T47D (cell line): ENCODE measurements around the gene E4F1.

Source experiments
- DNase-seq, 2 experiments: peaks; one replicate each; pipeline versions ENCODE4 v3.0.0 to v3.0.0-alpha.2; 2011 to 2012; ENCODE audit warnings: low read depth in 1 of 2, low spot score in 1 of 2
- JUND ChIP-seq: IDR thresholded peaks from 2 replicates; pipeline ENCODE4 v1.6.1; 2012; ENCODE audit warnings: low read depth
- in situ Hi-C: cut with HindIII; loops from 2 replicates; pipeline ENCODE4 v1.10.0; 2016; ENCODE audit warnings: low sequenced_read_pairs, low pct_unique_long_range_greater_than_20kb

Gene E4F1

DNA sequence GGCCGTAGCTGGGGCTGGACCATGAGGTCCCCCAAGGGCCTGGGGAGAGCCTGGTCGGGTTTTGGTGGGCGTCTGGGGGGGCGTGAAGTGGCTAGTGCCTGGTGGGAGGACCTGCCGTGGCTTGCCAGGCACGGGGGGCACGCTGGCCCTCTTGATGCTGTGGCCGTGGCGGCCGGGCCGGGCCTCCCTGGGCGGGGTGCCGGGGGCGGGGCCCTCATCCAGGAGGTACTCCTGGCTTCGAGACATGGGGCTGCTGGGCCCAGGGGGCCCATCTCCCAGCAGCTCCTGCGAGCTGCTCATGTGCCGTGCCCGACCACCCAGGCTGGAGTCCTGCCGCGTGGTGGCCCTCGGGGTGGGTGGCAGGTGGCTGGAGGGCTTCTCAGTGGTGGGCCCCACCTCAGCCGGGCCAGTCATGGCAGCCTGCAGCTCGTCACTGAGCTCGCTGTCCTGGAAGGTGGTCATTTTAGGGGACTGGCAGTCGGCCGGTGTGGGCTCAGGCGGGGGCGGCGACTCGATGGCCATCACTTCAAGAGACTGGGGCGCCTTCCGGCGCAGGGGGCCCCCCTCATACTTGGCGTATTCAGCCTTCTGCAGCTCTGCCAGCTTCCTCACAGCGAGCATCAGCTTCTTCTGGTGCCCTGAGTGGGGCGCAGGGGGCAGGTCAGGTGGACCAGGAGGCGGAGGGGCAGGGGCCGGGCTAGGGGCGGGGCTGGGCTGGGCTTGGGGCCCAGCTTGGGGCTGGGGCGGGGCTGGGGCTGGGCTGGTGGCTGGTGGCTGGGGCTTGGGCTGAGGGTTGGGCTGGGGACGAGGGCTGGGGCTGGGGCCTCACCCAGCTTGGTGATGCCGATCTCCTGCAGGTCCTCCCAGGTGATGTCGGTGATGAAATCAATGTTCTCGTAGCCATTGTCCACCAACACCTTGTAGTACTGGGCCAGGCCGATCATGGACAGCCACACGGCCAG is 42.1 kb upstream of the E4F1 start:
- no peak for TF ChIP-seq JUND
- DNase-seq: no peak
- in situ Hi-C loops: no loop called here

DNA sequence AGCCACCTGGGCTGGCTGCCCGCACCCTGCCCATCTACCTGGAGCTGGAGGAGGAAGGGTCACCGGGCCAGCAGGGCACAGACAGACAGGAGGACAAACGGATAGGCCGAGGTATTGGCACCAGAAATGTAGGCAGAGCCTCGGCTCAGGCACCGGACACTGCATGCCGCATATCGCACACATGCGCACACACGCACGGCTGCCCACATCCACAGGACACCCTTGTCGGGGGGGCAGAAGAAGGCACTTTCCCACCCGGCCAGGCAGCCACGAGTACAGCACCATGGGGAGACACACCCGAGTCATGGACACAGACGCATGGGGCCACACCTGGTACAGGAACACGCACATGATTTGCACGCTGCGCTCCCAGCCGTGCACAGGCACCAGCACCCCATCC is 41.4 kb upstream of the E4F1 start:
- TF ChIP-seq JUND: no peak
- in situ Hi-C loops: no loop called here
- no peak for DNase-seq

DNA sequence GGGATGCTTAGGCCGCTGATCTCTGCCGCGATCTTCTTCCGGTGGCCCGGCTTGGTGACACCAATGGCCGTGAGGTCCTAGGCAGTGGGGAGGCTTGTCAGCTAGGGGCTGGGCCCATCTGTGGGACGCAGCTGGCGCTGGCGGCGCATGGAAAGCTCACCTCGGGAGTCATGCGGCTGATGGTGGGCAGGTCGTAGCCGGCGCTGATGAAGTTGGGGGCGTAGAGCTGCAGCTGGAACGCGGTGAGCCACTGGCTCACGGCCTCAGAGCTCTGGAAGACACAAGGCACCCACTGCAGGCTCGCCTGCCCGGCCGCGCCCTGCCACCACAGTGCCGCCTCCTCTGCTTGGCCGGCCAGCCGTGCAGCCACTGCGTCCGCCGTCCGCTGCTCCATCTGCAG is 39.7 kb upstream of the E4F1 start:
- in situ Hi-C loops: no loop called here
- no peak for DNase-seq
- TF ChIP-seq JUND: no peak

DNA sequence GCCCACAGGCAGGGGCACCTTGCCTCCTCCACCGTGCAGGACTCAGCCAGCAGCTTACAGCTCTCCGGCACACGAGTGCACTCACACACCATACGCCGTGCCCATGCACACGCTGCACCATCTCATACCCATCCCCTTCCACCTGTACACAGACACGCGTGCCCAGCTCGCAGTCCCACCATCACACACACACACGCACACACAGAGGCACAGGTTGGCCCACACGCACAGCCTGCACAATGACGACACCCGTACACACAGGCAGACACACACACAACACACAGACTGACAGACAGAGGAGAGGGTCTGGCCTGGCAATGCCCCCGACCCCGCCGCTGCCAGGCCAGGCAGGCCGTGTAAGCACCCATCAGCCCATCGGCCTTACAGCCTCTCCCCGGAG is 39.0 kb upstream of the E4F1 start:
- no peak for TF ChIP-seq JUND

DNA sequence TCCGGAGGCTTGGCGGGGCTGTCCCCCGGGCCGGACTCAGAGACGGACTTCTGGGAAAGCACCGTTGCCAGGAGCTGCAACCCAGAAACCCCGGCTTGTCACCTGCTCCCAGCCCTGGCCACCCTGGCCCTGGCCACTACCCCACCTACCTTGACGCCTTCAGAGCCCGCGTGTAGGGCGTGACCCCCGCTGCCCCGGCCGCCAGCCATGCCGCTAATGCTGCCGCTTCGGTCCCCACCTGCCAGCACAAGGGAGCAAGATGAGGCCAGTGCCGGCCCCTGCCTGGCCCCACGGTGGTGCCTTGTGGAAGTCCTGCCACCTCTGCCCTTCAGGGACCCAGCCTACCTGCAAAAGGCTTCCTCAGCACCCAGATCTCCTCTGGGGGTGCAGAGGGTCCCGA is 38.4 kb upstream of the E4F1 start:
- in situ Hi-C loops: no loop called here
- DNase-seq: no peak
- TF ChIP-seq JUND: no peak

More for the DNA sequence above, 39.0 kb upstream of the E4F1 start:
- in situ Hi-C loops: no loop called here
- no peak for DNase-seq

DNA sequence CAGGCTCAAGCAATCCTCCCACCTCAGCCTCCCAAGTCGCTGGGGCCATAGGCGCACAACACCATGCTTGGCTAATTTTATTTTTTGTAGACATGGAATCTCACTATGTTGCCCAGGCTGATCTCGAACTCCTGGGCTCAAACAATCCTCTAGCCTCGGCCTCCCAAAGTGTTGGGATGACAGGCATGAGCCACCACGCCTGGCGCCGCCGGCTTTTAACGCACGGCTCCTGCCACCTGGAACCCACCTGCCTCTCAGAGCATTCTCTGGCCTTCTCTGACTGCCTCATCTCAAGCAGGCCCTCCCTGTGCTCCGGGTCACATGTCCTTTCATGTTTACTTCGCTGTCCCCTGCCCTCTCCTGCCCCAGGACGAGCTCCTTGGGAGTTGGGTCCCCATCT is 37.3 kb upstream of the E4F1 start:
- in situ Hi-C loops: no loop called here
- TF ChIP-seq JUND: no peak
- no peak for DNase-seq

DNA sequence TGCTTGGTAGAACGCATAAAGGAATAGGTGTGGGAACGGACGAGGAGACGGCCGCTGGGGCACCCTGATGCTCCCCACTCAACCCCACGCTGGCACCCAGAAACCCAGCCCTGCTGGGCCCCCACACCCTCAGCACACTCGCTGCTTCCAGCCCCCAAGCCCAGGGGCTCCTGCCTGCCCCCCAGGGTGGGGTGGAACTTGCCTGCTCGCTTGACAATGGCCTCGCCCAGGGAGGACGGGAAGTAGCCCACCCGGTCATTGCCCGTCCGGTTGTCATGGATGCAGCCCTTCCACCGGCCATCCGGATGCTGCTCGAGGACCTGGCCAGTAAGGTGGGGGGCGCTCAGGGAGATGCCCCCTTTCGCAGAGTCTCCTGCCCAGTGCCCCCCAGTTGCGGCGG is 36.9 kb upstream of the E4F1 start:
- in situ Hi-C loops: no loop called here
- DNase-seq: no peak
- TF ChIP-seq JUND: no peak

DNA sequence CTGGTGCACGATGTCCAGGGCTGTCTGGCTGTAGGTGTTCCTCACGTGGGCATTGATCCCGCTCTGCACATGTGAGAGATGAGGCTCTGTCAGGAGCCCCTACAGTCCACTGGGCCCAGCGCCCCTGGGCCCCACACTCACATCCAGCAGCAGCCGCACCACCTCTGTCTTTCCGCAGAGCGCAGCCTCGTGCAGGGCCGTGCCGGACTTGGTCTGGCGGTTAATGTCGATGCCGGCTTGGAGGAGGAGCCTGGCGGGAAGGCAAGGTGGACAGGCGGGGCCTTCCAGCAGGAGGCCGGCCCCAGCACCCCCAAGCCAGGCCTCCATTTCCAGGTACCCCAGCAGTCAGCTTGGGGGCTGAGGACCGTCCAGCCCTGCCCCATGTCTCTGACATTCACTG is 36.2 kb upstream of the E4F1 start:
- no peak for DNase-seq
- no peak for TF ChIP-seq JUND
- in situ Hi-C loops: no loop called here

DNA sequence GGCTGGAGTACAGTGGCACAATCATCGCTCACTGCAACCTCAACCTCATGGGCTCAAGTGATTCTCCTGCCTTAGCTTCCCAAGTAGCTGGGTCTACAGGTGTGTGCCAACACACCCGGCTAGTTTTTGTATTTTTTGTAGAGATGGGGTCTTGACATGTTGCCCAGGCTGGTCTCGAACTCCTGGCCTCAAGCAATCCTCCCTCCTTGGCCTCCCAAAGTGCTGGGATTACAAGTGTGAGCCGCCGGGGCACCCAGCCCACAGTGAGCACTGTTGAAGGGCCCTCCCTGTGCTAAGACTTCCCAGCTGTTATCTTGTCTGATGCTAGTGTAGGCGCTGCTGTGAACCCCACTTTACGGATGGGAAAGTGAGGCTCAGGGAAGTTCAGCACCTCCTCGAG is 35.0 kb upstream of the E4F1 start:
- DNase-seq: no peak
- in situ Hi-C loops: no loop called here
- no peak for TF ChIP-seq JUND

DNA sequence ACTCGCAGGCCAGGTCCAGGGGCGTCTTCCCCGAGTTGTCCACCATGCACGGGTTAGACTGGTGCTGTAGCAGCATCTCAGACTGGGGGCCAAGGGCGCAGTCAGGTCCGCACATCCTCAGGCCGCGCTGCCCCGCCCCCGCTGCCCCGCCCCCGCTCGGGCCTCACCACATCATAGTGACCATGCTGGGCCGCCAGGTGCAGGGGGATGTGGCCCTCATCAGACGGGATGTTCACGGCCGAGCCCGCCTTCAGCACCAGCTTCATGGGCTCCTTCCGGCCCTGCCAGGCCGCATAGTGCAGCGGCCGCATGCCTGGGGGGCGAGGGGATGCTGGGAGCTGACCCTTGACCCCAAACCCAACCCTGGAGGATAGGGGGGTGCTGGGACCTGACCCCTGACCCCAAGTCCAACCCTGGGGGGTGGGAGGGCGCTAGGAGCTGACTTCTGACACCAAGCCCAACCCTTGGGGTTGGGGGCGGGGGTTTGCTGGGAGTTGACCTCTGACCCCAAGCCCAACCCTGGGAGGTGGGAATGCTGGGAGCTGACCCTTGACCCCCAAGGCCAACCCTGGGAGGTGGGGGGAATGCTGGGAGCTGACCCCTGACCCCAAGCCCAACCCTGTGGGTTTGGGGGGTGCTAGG is 34.0 kb upstream of the E4F1 start:
- no peak for DNase-seq
- TF ChIP-seq JUND: no peak
- in situ Hi-C loops: no loop called here

DNA sequence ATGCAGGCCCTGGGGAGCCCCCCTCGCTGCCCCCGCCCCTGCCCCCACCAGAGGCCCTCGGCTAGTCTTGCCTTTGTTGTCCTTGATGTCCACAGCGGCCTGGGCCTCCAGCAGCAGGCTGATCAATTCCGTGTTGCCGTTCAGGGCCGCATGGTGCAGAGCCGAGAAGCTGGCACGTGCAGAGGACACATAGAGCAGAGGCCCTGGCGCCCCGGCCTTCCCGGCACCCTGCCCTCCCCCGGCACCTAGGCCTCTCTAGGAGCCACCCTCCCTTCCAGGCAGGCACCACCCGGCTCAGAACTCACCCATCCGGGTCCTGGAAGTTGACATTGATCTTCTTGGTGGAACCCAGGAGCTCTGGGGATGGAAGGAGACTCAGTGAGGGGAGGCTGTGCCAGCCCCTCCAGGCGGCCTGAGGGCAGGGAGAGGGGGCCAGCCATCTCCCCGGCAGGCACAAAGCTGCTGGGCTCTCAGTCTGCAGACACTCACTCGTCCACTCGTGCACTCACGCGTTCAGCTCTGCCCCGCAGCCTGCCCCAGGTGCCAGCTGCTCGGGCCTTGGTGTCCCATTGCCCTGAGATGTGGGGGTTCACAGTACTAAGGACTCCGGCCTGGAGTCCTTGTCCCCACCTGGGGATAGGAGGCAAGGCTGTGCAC is 33.3 kb upstream of the E4F1 start:
- no peak for DNase-seq
- in situ Hi-C loops: no loop called here
- no peak for TF ChIP-seq JUND

DNA sequence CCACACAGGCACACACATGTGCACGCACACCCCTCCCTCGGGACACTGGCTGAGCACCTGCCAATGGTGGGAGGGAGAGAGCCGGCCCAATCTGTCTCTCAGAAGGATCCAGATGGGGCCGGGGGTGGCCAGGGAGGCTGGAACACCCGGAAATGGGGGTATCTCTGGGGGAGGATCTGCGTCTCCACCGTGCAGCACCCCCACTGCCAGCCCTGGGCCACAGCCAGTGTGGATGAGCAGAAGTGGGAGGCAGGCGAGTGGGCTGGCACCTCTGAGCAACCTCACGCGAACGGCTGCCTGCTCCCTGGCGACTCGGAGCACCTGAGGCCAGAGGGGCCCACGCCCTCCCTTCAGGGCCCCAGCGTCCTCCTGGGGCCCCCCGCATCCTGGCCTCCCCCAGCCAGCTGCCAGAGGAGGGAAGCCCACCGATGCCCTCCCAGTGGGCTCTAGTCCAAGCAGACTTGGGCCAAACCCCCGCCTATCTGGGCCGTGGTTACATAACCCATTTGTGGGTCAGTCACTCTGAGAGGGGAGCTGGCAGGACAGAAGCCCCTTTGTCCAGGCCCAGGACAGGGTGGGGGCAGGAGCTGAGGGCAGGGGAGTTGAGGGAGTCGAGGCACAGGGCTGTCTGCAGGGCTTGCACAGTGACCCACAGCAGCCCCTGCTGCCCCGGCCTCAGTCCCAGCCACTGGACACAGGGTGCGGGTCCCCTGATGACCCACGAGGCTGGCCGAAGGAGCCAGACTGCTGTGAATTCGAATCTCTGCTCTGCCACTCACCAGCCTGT is 32.5 kb upstream of the E4F1 start:
- TF ChIP-seq JUND: no peak
- no peak for DNase-seq
- in situ Hi-C loops: no loop called here
